Panc1 (cell line): Measurements from ENCODE around the gene LCE3A. TPM values are rescaled to one million over a fixed set of nuclear protein-coding genes. Genes with fewer than 3 reads are reported as not detected.

Source experiments
- ATAC-seq: fragments of 200-7000 bp; cut with Tn5 transposase; 2 replicates; pipeline ENCODE4 v1.9.1; 2020; ENCODE audit warnings: mild to moderate bottlenecking, moderate library complexity
- BruUV-seq: library from RNA; stranded (reverse); fragments of 400-500 nt; replicated peaks from 2 replicates; lab custom pipeline; 2021; lab: Mats Ljungman, UMichigan
- CTCF ChIA-PET: fragments of 300-600 bp; sonication (Branson Sonifier 250); formaldehyde crosslinking; loops from one replicate; lab custom pipeline; 2022; ENCODE audit warnings: antibody characterized with exemption; lab: Charles Lee
- POLR2A ChIA-PET: fragments of 300-600 bp; sonication (Branson Sonifier 250); formaldehyde crosslinking; loops from one replicate; lab custom pipeline; 2022; ENCODE audit warnings: antibody characterized with exemption; lab: Charles Lee
- DNase-seq: peaks from one replicate; pipeline ENCODE4 v3.0.0-alpha.2; 2010; ENCODE audit warnings: low read depth, low spot score
- H3K27ac ChIP-seq: 2 replicates; pipeline ENCODE4 v1.5.1; 2011; ENCODE audit warnings: mild to moderate bottlenecking, low read length, inconsistent platforms
- H3K27me3 ChIP-seq: fragments of 200-500 bp; sonication (Bioruptor generic); 2 replicates; pipeline ENCODE4 v1.6.0; 2014; ENCODE audit warnings: low read length, inconsistent platforms; ENCODE audit not compliant: control insufficient read depth, insufficient read depth
- H3K36me3 ChIP-seq: fragments of 200-500 bp; sonication (Bioruptor generic); 2 replicates; pipeline ENCODE4 v1.5.1; 2014; ENCODE audit warnings: inconsistent platforms, mild to moderate bottlenecking, low read length, moderate library complexity; ENCODE audit not compliant: control insufficient read depth, insufficient read depth
- H3K4me1 ChIP-seq: 2 replicates; pipeline ENCODE4 v1.5.1; 2011; ENCODE audit warnings: inconsistent platforms, mild to moderate bottlenecking, low read length, moderate library complexity; ENCODE audit not compliant: control insufficient read depth, insufficient read depth
- H3K4me3 ChIP-seq, 2 experiments: 2 replicates each; pipeline ENCODE4 v1.5.1; 2011 to 2012; ENCODE audit warnings: low read depth in 2 of 2, low read length in 2 of 2, mild to moderate bottlenecking in 2 of 2, inconsistent platforms in 1 of 2, moderate library complexity in 1 of 2
- H3K9me3 ChIP-seq: fragments of 200-500 bp; sonication (Bioruptor generic); 2 replicates; pipeline ENCODE4 v1.5.1; 2014; ENCODE audit warnings: low read depth, mild to moderate bottlenecking, inconsistent platforms, low read length, moderate library complexity; ENCODE audit not compliant: control insufficient read depth, insufficient read depth
- CTCF ChIP-seq: fragments of 450-650 bp; IDR thresholded peaks from 2 replicates; pipeline ENCODE4 v1.5.1; 2017; ENCODE audit warnings: mild to moderate bottlenecking
- POLR2AphosphoS5 ChIP-seq: IDR thresholded peaks from 2 replicates; pipeline ENCODE4 v1.6.1; 2012; ENCODE audit warnings: mild to moderate bottlenecking, low read depth, low read length, moderate library complexity
- SIN3A ChIP-seq: IDR thresholded peaks from 2 replicates; pipeline ENCODE4 v1.6.1; 2012; ENCODE audit warnings: low read depth, mild to moderate bottlenecking, low read length, moderate library complexity, borderline replicate concordance; ENCODE audit not compliant: insufficient read depth
- TCF7L2 ChIP-seq: IDR thresholded peaks from 2 replicates; pipeline ENCODE4 v1.6.1; 2011; ENCODE audit warnings: mild to moderate bottlenecking, low read depth, low read length, inconsistent platforms
- in situ Hi-C: cut with HindIII; loops from 2 replicates; pipeline ENCODE4 v1.10.0; 2016; ENCODE audit warnings: low sequenced_read_pairs, low pct_unique_long_range_greater_than_20kb
- intact Hi-C: fragments of 100-400 bp; cut with micrococcal nuclease; formaldehyde crosslinking; loops from one replicate; pipeline ENCODE4 v1.10.0; 2022; ENCODE audit not compliant: unreplicated experiment
- total RNA-seq: library from RNA; stranded (reverse); gene quantifications from one replicate; pipeline ENCODE4 v1.2.1, GENCODE V29; 2021; ENCODE audit not compliant: unreplicated experiment
- TF ChIP-seq, protein P1 (sequence below), 2 experiments: IDR thresholded peaks; 2 replicates each; pipeline ENCODE4 v1.6.1; 2011 to 2012; ENCODE audit warnings: low read depth in 2 of 2, control low read depth in 1 of 2, low read length in 1 of 2, mild to moderate bottlenecking in 1 of 2, moderate library complexity in 1 of 2; ENCODE audit not compliant: insufficient read depth in 1 of 2

The LCE3A gene
- total RNA-seq, 1 experiment from 2014 or later: not detected

DNA sequence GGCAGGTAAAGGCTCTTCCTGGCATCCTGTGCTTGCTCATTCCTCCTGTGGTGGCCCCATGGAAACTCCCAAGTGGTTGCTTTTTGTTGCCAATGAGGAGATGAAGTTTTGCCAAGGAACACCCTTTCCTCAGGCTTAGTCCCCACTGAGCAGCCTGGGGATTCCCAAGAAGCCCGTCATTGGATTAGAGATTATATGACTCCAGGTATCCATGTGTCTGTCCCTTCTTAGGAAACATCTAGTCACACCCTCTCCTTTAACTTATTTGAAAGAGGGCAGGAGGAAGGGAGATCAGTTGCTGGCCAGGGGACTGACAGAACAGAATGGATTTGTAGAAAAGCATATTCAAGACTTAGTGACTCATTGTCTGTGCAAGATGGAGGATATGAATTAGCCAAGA is 3.8 kb upstream of the LCE3A start:
- no peak for DNase-seq
- no peak for TF ChIP-seq POLR2AphosphoS5
- TF ChIP-seq SIN3A: no peak
- TF ChIP-seq TCF7L2: no peak
- no peak for TF ChIP-seq CTCF
- TF ChIP-seq, protein P1, sequence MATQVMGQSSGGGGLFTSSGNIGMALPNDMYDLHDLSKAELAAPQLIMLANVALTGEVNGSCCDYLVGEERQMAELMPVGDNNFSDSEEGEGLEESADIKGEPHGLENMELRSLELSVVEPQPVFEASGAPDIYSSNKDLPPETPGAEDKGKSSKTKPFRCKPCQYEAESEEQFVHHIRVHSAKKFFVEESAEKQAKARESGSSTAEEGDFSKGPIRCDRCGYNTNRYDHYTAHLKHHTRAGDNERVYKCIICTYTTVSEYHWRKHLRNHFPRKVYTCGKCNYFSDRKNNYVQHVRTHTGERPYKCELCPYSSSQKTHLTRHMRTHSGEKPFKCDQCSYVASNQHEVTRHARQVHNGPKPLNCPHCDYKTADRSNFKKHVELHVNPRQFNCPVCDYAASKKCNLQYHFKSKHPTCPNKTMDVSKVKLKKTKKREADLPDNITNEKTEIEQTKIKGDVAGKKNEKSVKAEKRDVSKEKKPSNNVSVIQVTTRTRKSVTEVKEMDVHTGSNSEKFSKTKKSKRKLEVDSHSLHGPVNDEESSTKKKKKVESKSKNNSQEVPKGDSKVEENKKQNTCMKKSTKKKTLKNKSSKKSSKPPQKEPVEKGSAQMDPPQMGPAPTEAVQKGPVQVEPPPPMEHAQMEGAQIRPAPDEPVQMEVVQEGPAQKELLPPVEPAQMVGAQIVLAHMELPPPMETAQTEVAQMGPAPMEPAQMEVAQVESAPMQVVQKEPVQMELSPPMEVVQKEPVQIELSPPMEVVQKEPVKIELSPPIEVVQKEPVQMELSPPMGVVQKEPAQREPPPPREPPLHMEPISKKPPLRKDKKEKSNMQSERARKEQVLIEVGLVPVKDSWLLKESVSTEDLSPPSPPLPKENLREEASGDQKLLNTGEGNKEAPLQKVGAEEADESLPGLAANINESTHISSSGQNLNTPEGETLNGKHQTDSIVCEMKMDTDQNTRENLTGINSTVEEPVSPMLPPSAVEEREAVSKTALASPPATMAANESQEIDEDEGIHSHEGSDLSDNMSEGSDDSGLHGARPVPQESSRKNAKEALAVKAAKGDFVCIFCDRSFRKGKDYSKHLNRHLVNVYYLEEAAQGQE (IDR thresholded peaks at IDR 0.05; ENCODE audit: insufficient read depth in 1 of 2, low read depth in 2 of 2, low read length in 1 of 2): no peak
- CTCF ChIA-PET: no interaction called here
- Histone ChIP-seq H3K27me3 (no peaks in the 10 kb centered on the region), H3K4me1 (no peaks in the 10 kb centered on the region), H3K9me3 (no peaks in the 10 kb centered on the region), H3K4me3 (no peak overlapping the region), H3K27ac (no peak overlapping the region), H3K36me3 (no peaks in the 10 kb centered on the region)
- in situ Hi-C loops (no loop called here), intact Hi-C loops (no loop called here)
- no TSS peak for BruUV-seq
- POLR2A ChIA-PET: no interaction called here
- ATAC-seq: no peak

DNA sequence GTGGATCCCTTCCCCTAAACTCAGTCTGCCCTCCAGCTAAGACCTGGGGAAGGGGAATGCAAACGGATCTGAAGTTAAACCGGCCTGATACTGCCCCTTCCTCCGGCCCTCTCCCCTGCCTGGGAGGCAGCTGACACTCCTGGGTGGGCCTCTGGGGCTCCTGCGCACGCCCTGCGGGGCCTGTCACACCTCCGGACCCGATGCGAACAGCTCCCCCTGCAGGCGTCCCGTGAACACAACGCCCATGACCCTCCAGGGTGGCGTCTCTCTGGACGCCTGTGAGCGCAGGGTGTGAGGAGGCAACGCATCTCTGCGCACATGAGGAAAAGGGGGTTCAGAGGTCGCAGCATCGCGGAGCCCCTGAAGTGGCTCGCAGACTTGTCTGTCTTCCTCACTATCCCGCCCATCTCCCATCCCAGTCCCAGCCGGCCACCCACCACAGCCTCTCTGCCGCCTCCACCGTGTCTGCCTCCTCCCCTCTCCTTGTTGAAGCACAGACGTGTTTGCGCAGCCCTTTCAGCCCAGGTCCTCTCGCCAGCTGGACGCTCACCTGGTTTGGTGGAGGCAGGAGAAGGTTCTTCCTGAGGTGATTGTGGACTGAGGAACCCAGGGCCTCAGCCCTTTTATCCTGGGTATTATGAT is 421 bp upstream of the LCE3A start:
- Histone ChIP-seq H3K4me1 (no peaks in the 10 kb centered on the region), H3K27me3 (no peaks in the 10 kb centered on the region), H3K4me3 (no peak overlapping the region), H3K36me3 (no peaks in the 10 kb centered on the region), H3K9me3 (no peaks in the 10 kb centered on the region), H3K27ac (no peak overlapping the region)
- in situ Hi-C loops (no loop called here), intact Hi-C loops (no loop called here)
- ATAC-seq (peak; percentile 42; the same call in 1 of the 2 replicates), DNase-seq (no peak)
- POLR2A ChIA-PET: no interaction called here
- TF ChIP-seq TCF7L2 (no peak), SIN3A (no peak), CTCF (peak; percentile 59)
- TF ChIP-seq, protein P1 (IDR thresholded peaks at IDR 0.05; ENCODE audit: insufficient read depth in 1 of 2, low read depth in 2 of 2, low read length in 1 of 2): no peak
- no TSS peak for BruUV-seq
- CTCF ChIA-PET: no interaction called here
